ENCODE data around the gene ATF1. TPM values are rescaled to one million over a fixed set of nuclear protein-coding genes. Genes with fewer than 3 reads are reported as not detected.

ATF1 gene
- total and polyA plus RNA-seq, 2 experiments from 2014 or later = 24.7 to 35.5 TPM

DNA sequence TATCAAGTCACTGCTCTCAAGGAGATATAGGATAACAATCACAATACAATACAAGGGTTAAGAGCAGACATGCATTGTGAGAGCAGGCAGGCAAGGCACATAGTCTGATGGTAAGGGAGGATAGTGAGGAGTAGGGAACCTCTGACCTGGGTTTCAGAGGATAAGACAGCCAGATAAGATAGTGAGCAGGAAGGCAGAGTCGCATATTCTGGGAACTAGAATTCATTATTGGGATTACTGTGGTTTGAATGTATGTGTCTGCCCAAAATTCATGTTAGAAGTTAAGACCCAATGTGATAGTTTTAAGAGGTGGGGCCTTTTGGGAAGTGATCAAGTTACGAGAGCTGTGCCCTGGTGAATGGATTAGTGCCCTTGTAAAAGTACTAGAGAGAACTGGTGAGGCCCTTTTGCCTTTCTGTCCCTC lies 14.4 kb upstream of the ATF1 start:
- Histone ChIP-seq H3K4me1 (ENCODE audit: insufficient read depth) (peaks cover 3% of the 10 kb centered on the region), H2AFZ (no peak overlapping the region), H3K4me2 (no peak overlapping the region), H3K9me2 (replicated peaks; ENCODE audit: insufficient read depth) (no peaks in the 10 kb centered on the region), H3K36me3 (replicated peaks; ENCODE audit: insufficient read depth, low read depth) (no peaks in the 10 kb centered on the region), H3K9me3 (ENCODE audit: low read depth) (no peaks in the 10 kb centered on the region), H3K4me3 (no peak overlapping the region), H3K27me3 (no peaks in the 10 kb centered on the region), H4K20me1 (ENCODE audit: insufficient read depth, poor library complexity, severe bottlenecking) (no peaks in the 10 kb centered on the region), H3K79me2 (no peaks in the 10 kb centered on the region), H3K27ac (no peak overlapping the region)
- 56% methylated on average over 2 of the region's 2 CpGs for WGBS (ENCODE audit: low lambda C conversion rate, missing lambda C conversion rate)
- TF ChIP-seq CTCF (IDR thresholded peaks at IDR 0.05; ENCODE audit: poor library complexity) (no peak), EZH2phosphoT487 (IDR thresholded peaks at IDR 0.05; ENCODE audit: low read depth, severe bottlenecking, unreplicated experiment) (no peak)
- no peak for DNase-seq (ENCODE audit: low spot score)

- WGBS (ENCODE audit: low lambda C conversion rate, missing lambda C conversion rate) = 82% methylated on average over 4 of the region's 4 CpGs
These were observed 13.5 kb upstream of the ATF1 start for GRCh38 chr12:50750366-50750765.

DNA sequence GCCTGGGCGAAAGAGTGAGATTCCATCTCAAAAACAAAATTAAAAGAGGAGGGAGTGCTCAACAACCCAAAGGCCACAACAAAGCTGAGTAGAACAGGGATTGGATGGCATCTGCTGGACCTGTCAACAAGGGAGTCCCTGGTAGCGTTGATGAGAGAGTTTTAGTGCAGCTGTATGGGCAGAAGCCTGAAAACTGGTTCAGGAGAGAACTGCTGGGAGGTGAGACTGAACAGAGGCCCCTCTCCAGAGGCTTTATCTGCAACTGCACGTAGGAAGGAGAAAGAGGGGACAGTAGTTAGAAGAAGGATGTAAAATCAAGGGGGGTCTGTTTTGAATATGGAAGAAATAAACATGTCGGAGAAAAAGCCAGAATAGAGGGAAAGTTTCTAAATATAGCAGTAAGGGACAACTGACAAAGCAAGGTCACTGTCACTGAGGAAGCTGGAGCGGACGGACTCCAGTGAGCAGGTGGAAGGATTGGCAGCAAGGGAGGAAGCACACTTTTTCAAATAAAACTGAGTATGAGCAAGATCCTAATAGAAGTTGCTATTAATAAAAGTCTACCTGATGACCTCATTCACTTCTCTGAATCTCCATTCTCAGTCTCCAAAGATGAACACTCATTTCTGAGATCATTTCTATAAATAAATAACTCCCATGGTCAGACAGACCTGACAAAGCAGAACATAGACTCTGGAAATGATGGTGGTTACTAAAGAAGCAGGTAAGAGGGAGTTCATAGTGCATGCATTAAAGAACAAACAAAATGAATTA lies 11.8 kb upstream of the ATF1 start:
- Histone ChIP-seq H3K79me2 (no peaks in the 10 kb centered on the region), H3K9me3 (ENCODE audit: low read depth) (no peaks in the 10 kb centered on the region), H3K9me2 (replicated peaks; ENCODE audit: insufficient read depth) (no peaks in the 10 kb centered on the region), H2AFZ (no peak overlapping the region), H3K4me1 (ENCODE audit: insufficient read depth) (peaks cover 3% of the 10 kb centered on the region), H3K27me3 (no peaks in the 10 kb centered on the region), H3K36me3 (replicated peaks; ENCODE audit: insufficient read depth, low read depth) (no peaks in the 10 kb centered on the region), H3K27ac (no peak overlapping the region), H3K4me3 (no peak overlapping the region), H4K20me1 (ENCODE audit: insufficient read depth, poor library complexity, severe bottlenecking) (no peaks in the 10 kb centered on the region), H3K4me2 (no peak overlapping the region)
- no peak for DNase-seq (ENCODE audit: low spot score)
- no peak for TF ChIP-seq CTCF (IDR thresholded peaks at IDR 0.05; ENCODE audit: poor library complexity)
- TF ChIP-seq EZH2phosphoT487 (IDR thresholded peaks at IDR 0.05; ENCODE audit: low read depth, severe bottlenecking, unreplicated experiment) = no peak
- no peak for TF ChIP-seq EZH2 (IDR thresholded peaks at IDR 0.05; ENCODE audit: borderline replicate concordance)
- 96% methylated on average over 6 of the region's 6 CpGs for WGBS (ENCODE audit: low lambda C conversion rate, missing lambda C conversion rate)

More at GRCh38 chr12:50750366-50750765, 13.5 kb upstream of the ATF1 start:
- no peak overlapping the region for H2AFZ ChIP-seq
- H3K27ac ChIP-seq = peak overlapping the region; percentile 26
- H3K27me3 ChIP-seq = no peaks in the 10 kb centered on the region
- peaks cover 3% of the 10 kb centered on the region for H3K4me1 ChIP-seq (ENCODE audit: insufficient read depth)
- no peaks in the 10 kb centered on the region for H3K9me2 ChIP-seq (replicated peaks; ENCODE audit: insufficient read depth)
- H3K36me3 ChIP-seq (replicated peaks; ENCODE audit: insufficient read depth, low read depth) = no peaks in the 10 kb centered on the region
- no peaks in the 10 kb centered on the region for H3K79me2 ChIP-seq
- TF ChIP-seq EZH2 (IDR thresholded peaks at IDR 0.05; ENCODE audit: borderline replicate concordance) (no peak), CTCF (IDR thresholded peaks at IDR 0.05; ENCODE audit: poor library complexity) (no peak), EZH2phosphoT487 (IDR thresholded peaks at IDR 0.05; ENCODE audit: low read depth, severe bottlenecking, unreplicated experiment) (no peak)
- H3K4me3 ChIP-seq = no peak overlapping the region
- DNase-seq (ENCODE audit: low spot score) = no peak
- H3K9me3 ChIP-seq (ENCODE audit: low read depth) = no peaks in the 10 kb centered on the region
- no peak overlapping the region for H3K4me2 ChIP-seq
- H4K20me1 ChIP-seq (ENCODE audit: insufficient read depth, poor library complexity, severe bottlenecking) = no peaks in the 10 kb centered on the region
